Subcutaneous adipose tissue (tissue), 4 donors: Measurements from ENCODE around the gene HLA-C. TPM values are rescaled to one million over a fixed set of nuclear protein-coding genes. Genes with fewer than 3 reads are reported as not detected.

Experiments used
- CTCF ChIP-seq: fragments of 450-650 bp; IDR thresholded peaks from one replicate; pipeline ENCODE4 v1.5.1; 2016; ENCODE audit warnings: low read depth, mild to moderate bottlenecking, control low read depth, antibody characterized with exemption, moderate library complexity
- total RNA-seq, 4 donors: library from RNA; depleted of rRNA; stranded (reverse); fragments of >200 nt; gene quantifications; one replicate each; pipeline ENCODE4 v1.1.0, GENCODE V29; 2016

Gene HLA-C
- total RNA-seq, result 100 to 1,000 TPM; 103 to 691 (median 453) TPM

GRCh38 chr6:31271641-31272357, at the start of gene HLA-C:
Gene HLA-C (minus strand): TSS chr6:31272092. CDS start chr6:31272071, 21 bp downstream.
- TF ChIP-seq CTCF, result no peak

DNA sequence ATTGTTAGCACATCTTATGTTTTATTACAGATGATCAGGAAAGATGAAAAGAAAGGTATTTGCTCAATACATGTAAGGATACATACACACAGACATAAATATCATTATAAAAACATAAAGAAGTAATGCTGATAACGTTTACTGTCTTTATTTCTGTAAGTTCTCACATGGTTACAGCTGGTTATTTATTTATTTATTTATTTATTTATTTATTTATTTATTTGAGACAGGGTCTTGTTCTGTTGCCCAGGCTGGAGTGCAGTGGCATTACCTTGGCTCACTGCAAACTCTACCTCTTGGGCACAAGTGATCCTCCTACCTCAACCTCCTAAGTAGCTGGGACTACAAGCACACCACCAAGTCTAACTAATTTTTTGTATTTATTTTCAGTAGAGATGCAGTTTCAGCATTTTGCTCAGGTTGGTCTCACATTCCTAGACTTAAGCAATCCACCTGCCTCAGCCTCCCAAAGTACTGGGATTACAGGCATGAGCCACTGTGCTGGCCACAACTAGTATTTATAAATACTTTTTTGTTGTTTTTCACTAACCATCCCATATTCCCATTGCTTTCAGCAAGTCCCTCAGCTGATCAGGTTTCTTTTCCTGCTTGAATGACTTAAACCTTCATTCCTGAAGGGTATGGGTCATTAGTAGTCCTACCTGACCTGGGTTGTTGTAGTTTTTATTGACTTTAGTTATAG, 49.3 kb upstream of the HLA-C start:
- no peak for TF ChIP-seq CTCF

- no peak for TF ChIP-seq CTCF
These were observed 45.1 kb upstream of the HLA-C start for GRCh38 chr6:31317036-31317435.

GRCh38 chr6:31309641-31310040, 37.7 kb upstream of the HLA-C start:
- no peak for TF ChIP-seq CTCF

DNA sequence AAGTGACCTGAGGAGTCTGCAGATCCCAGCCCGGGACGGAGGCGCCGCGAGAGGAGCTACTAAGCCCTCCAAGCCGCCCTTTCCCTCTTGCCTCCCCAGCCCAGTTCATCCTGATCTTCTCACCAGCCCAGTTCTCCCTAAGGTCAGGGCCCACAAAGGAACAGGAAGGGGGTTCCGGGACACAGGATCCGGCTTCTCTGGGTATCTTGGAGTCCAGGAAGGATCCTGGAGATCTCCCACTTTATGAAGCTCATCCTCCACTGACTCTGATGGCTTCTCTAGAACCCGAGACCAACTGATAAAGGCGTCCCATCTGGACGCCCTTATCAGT, 36.9 kb upstream of the HLA-C start:
- TF ChIP-seq CTCF, result no peak

DNA sequence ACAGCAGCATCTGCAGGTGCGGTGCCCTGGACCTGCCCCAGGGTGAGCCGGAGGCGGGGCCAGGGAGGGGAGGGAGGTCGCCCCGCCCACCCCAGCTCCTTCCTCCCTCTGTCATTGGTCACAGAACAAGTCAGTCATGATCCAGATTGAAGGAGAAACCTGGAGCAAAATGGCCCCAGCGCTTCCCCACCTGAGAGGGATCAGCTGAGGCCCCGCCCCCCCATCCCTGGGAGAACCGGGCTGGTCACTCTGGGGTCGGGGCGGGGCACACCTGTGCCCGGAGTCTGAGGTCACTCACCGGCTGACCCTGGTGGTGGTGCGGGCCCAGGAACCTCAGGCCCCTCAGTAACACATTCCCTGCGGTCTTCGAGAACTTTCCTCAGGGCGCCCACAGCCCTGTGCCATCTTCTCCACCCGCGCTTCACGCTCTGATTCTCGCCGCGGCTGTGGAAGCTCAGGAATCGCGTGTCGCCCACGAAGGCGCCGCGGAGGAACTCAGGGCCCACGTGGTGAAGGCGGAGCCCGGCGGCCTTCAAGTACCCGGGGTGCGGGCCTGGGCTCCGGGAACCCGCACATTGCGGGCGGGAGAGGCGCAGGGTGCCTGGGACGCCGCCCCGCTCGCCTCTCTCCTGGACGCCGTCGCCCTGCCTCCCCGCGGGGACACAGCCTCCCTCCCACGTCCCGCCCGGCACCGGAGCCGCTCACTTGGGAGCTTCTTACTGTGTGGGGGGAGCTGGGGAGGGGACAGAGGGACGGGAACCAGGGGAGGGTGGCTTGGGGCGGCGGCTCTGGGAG, 36.4 kb upstream of the HLA-C start:
- TF ChIP-seq CTCF, result no peak

- TF ChIP-seq CTCF, result no peak
These were observed 35.8 kb upstream of the HLA-C start for GRCh38 chr6:31307669-31308049.
